Glomerular visceral epithelial cell (primary cell): ENCODE measurements around the gene AFMID.
"Not testable (repeated sequence)": the region's sequence is repeated elsewhere in the genome, so short reads cannot be mapped to it uniquely, and the experiment has no call there.

ENCODE experiments used
- DNase-seq: peaks from one replicate; pipeline ENCODE4 v3.0.0-alpha.2; 2016; ENCODE audit errors: extremely low spot score

The AFMID gene

DNA sequence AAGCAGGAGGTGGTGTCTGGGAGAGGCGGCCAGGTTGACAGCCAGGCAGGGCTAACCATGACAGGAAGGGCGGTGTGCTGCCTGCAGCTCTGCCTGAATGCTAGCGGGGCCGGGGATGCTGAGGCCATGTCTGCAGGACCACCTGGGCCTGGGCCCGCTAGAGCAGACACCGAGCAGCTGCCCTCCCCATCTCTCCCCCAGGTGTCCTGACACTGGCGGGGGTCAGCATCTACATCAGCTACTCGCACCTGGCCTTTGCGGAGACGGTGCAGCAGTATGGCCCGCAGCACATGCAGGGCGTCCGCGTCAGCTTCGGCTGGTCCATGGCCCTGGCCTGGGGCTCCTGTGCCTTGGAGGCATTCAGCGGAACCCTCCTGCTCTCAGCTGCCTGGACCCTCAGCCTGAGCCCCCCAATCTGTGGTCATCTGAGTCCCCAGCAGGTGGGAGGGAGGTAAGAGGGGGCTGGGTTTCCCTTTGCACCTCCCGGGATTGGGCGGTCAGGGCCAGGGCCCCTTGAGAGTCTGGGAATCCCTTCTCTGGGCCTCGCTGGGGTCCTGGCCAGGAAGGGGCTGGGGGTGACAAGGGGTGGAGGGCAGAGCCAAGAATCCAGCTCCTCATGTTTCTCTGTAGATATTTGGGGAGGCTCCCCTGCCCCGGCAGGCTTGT is 51.8 kb downstream of the AFMID start:
- DNase-seq = no peak

DNA sequence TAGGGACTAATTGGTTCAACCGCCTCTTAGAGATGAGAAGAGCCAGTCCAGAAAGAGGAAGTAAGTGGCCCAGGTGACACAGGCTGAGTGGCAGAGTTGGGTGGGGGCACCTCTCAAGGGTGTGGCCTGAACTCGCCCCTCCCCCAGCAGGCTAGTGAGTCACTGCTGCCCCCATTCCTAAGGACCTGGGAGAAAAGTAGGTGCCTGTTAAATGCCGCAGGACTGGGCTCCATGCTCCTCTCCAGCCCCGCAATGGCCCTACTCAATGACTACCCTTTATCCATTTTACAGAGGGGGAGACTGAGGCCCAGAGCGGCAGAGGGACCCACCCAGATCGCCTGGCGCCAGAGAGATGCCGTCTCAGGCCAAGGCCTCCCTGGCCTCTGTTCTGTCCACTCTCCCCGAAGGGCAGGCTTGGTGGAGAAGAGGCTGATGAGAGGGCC is 52.3 kb downstream of the AFMID start:
- no peak for DNase-seq

DNA sequence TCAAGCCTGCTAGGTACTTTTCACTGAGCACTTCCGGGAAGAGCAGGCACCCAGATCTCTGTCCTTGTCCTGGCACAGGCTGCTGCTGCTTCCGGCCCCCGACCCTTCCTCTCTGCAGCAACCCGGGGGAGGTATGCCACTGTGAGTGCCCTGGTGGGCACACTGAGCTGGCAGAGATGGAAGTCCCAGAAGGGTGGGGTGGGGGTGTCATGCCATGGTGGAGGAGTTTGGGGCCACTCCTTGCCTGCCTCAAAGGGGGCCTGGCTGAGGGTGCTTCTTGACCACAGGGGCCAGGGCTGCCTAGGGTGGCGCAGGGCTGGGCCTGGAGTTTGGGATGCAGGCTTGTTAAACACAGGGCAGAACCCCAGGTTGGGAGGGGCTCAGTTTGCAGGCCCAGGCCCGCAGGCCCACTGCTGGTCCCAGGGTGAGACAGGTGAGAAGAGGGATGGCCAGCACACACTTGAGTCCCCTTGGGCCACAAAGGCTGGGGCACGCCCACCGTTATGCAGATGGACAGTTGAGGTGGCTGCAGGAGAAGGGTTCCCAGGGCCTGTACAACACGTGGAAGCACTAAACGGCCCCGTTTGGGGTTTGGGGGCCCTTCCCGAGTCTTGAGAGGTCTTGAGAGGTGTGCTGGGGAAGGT is 53.0 kb downstream of the AFMID start:
- DNase-seq = no peak

DNA sequence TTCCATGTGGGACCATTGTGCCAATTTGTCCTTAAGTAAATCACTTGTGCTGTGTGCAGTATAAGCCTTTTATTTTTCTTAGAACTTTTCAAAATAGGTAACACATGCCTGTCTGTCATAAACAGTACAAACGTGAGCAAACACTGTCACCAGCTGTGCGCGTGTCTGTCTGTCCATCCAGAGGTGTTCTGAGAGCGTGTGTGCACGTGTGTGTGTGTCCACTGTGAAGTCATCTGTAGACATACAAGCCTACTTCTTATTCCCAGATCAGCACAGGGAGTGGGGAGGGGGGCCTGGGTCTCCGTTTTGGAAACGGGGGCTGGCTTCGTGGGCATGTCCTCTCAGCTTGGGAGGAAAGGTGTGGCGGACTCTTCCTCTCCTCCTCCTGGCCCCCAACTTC is 53.7 kb downstream of the AFMID start:
- no peak for DNase-seq

GRCh38 chr17:78241277-78242023 is 54.3 kb downstream of the AFMID start:
- DNase-seq = peak; percentile 40

GRCh38 chr17:78242024-78242742 is 55.0 kb downstream of the AFMID start:
- DNase-seq = peak; percentile 44

DNA sequence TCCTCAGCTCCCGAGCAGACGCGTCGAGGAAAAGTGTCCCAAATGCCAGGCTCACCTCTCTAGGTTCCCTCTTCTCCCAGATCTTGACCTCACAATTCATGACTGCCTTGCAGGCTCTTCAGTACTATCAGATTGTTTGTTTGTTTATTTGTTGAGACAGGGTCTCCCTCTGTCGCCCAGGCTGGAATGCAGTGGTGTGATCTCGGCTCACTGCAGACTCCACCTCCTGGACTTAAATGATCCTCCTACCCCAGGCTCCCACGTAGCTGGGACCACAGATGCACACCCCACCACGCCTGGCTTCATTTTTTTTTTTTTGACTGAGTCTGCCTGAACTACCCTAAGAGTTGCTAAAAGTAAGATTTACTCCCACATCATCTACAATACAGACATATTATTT is 60.1 kb downstream of the AFMID start:
- DNase-seq = no peak

GRCh38 chr17:78248051-78248914 is 61.1 kb downstream of the AFMID start:
- no peak for DNase-seq

- no peak for DNase-seq
Measured at GRCh38 chr17:78249074-78249817, 62.1 kb downstream of the AFMID start.

DNA sequence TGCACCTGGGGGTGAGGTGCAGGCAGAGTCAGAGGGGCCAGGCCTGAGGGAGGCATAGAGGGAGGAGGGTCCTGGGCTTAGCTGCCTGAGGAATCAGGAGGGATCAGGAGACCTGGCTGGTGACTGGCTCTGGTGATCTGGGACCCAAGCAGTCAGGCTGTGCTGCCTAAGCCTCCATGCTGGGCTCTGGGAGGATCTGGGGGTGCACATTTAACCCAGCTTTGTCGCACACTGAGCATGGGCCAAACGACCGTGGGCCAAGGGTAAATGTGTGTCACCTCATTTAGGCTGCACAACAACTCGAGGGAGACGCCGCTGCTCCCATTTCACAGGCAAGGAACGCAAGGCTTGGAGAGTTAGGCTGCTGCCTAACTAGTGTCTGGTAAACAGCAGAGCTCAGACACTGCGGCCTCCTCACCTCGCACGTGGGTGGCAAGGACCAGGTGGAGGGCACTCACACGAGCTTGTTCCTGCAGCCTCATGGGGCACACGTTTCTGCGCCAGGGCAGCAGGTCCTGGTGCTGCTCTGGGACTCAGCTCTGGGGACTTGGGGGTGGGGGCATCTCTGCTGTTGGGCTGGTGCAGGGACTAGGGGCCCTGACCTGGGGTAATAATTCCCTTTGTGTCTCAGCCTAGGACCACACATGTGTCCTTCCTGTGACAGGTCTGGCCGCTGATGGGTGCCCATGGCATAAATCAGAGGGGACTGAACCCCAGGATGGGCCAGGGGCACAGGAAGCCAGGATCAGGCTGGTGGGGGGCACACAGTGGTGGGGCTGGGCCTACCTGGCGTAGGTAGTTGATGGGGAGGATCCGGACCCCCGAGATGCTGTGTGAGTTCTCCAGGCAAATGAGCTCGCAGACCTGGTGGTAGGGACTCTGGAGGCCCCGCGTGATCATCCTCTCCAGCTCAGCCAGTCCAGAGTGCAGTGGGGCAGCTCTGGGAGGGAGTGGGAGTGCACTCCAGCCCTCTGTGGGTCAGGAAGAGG is 63.0 kb downstream of the AFMID start:
- no peak for DNase-seq

GRCh38 chr17:78250891-78251772 is 64.0 kb downstream of the AFMID start:
- DNase-seq = peak; percentile 89

GRCh38 chr17:78251773-78252103 is 64.6 kb downstream of the AFMID start:
- no peak for DNase-seq

DNA sequence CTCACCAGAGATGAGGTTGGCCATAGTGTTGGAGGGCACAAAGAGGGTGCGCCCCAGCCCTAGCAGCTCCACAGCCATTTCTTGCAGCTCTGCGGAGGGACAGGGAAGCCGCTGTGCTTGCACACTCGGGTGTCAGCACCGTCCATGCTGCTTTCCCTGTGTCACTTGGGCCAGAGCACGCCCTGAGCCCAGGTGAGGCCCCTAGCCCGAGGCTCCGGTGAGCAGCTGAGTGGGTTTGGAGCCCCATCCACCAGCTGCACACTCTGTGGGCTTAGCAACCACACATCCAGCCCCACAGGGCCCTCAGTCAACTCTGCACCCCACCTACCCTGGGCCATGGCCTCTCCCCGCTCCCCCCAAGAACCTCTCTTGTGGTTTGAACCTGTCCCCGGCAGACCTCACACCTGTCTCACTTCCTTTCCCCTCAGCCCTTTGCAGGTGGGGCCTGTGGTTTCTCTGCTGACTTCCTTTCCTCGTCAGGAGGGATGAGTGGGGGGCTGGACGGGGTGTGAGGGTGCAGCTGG is 65.0 kb downstream of the AFMID start:
- DNase-seq = no peak

DNA sequence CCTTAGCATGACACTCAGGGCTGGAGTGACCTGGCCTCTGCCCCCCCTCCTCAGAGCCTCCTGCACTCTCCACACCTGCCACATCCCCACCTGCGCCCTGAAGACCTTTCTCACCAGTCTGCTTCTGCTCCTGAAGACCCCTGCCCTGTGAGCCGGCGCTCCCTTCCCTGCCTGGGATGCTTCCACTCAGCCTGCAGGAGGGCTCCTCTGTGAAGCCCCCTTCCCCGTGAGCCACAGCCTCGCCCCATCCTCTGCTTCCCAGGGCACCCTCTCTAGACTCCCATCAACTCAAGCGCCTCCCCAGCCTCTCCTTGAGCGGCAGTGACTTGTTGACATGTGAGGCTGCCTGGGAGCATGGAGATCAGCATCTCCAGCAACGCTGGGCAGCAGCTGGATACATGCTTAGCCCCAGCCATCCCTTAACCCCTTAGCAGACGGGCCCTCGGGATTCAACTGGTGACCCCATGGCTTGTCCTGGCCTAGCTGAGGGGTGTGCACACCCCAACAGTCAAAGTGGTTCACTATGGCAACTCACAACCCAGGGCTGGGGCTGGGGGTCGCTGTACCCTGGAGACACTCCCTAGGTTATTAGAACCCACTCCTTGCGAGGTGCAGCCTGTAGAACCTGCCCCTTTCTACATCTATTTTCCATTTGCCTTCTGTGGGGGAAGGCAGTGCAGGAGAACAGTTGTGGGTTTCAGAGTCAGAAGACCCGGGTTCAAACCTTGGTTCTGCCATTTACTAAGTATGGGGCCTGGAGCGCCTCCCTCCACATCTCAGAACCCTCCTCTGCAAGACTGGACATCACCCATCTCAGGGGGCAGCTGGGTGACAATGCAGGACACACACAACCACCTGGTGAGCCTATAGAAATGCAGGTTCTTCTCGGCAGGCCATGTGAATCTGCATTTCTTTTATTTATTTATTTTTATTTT is 65.8 kb downstream of the AFMID start:
- DNase-seq = no peak

- not testable (repeated sequence) for DNase-seq
Measured at GRCh38 chr17:78253636-78253945, 66.4 kb downstream of the AFMID start.

- DNase-seq = peak; percentile 81
Measured at GRCh38 chr17:78253946-78254672, 66.9 kb downstream of the AFMID start.
